Stimulated activated naive CD8-positive, alpha-beta T cell treated with anti-CD3 and anti-CD28 coated beads, Interleukin-15, amount 100 ng/mL, for 72 hours (primary cell): Measurements from ENCODE around the gene LRRTM1.

Source experiments
- ATAC-seq: fragments of 150-1000 bp; cut with Tn5 transposase; 2 replicates; pipeline ENCODE4 v1.10.0; 2021; ENCODE audit warnings: mild to moderate bottlenecking, moderate library complexity
- DNase-seq, 2 donors: peaks; one replicate each; pipeline ENCODE4 v3.0.0; 2021 to 2022
- H3K27ac Mint-ChIP-seq, 2 donors: one replicate each; pipeline ENCODE4 v1.8.0; 2022; ENCODE audit warnings: mild to moderate bottlenecking in 2 of 2, mixed read lengths in 2 of 2, moderate library complexity in 2 of 2
- H3K27me3 Mint-ChIP-seq: one replicate; pipeline ENCODE4 v1.8.0; 2022; ENCODE audit warnings: mixed read lengths
- H3K4me1 Mint-ChIP-seq: one replicate; pipeline ENCODE4 v1.8.0; 2022; ENCODE audit warnings: mild to moderate bottlenecking, mixed read lengths
- H3K4me3 Mint-ChIP-seq, 2 donors: one replicate each; pipeline ENCODE4 v1.8.0; 2022; ENCODE audit warnings: mild to moderate bottlenecking in 2 of 2, mixed read lengths in 2 of 2, moderate library complexity in 1 of 2
- H3K9me3 Mint-ChIP-seq, 2 donors: one replicate each; pipeline ENCODE4 v1.8.0; 2022; ENCODE audit warnings: mixed read lengths in 2 of 2

Gene LRRTM1

GRCh38 chr2:80280598-80280997 is 24.0 kb downstream of the LRRTM1 start:
- no peak overlapping the region for H3K27ac Mint-ChIP-seq
- H3K4me3 Mint-ChIP-seq = no peak overlapping the region
- ATAC-seq (no peak), DNase-seq (no peak)
- peaks cover 8 to 9% of the 10 kb centered on the region in 2 donors for H3K9me3 Mint-ChIP-seq
- no peaks in the 10 kb centered on the region for H3K4me1 Mint-ChIP-seq
- H3K27me3 Mint-ChIP-seq = no peaks in the 10 kb centered on the region

DNA sequence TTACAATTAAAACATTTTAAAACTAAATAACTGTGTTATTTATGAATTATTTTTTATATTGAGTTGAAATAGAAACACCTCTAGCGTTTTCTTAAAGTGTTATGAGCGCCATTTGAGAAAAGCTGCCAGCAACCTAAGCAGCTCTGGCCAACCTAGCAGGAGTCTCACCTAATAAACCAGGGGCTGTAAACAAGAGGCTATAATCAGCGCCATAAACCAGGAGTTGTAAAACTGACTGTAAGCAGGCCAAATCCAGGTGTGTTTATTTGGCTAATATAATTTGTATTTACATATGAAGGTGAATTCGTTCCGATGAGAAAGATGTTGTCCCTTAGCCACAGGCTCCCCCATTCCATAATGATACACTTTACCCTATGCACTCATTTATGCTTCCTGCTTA is 34.7 kb downstream of the LRRTM1 start:
- H3K4me1 Mint-ChIP-seq = no peaks in the 10 kb centered on the region
- no peaks in the 10 kb centered on the region for H3K27me3 Mint-ChIP-seq
- H3K4me3 Mint-ChIP-seq = no peak overlapping the region
- ATAC-seq (no peak), DNase-seq (no peak)
- no peak overlapping the region for H3K27ac Mint-ChIP-seq
- H3K9me3 Mint-ChIP-seq = peaks cover 19 to 20% of the 10 kb centered on the region in 2 donors

- peaks cover 15 to 23% of the 10 kb centered on the region in 2 donors for H3K9me3 Mint-ChIP-seq
- no peaks in the 10 kb centered on the region for H3K27me3 Mint-ChIP-seq
- no peak for DNase-seq
- H3K4me3 Mint-ChIP-seq = no peak overlapping the region
- no peak overlapping the region for H3K27ac Mint-ChIP-seq
- no peaks in the 10 kb centered on the region for H3K4me1 Mint-ChIP-seq
- ATAC-seq = no peak
Observed at GRCh38 chr2:80266231-80266630, 38.3 kb downstream of the LRRTM1 start.

DNA sequence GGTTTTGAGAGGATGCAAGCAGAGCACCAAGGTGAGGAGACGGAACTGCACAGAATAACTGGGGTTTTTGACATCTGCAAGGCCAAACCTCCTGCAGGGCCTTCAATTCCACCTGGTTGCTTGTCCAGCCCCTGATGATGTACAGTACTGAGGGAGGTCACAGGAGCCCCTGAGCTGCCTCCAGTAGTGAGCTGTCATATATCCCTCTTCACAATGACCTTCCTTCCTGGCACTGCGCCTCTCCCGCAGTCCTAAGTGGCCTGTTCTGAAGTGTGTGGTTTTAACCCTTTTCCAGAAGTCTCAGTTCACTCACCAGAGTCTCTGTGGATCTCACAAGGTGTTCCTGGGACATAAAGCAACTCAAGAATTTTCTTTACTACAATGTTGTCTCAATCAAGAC is 45.3 kb downstream of the LRRTM1 start:
- no peak overlapping the region for H3K4me3 Mint-ChIP-seq
- H3K9me3 Mint-ChIP-seq = no peaks in the 10 kb centered on the region
- H3K4me1 Mint-ChIP-seq = no peaks in the 10 kb centered on the region
- H3K27ac Mint-ChIP-seq = no peak overlapping the region
- DNase-seq = no peak
- H3K27me3 Mint-ChIP-seq = no peaks in the 10 kb centered on the region
- no peak for ATAC-seq

DNA sequence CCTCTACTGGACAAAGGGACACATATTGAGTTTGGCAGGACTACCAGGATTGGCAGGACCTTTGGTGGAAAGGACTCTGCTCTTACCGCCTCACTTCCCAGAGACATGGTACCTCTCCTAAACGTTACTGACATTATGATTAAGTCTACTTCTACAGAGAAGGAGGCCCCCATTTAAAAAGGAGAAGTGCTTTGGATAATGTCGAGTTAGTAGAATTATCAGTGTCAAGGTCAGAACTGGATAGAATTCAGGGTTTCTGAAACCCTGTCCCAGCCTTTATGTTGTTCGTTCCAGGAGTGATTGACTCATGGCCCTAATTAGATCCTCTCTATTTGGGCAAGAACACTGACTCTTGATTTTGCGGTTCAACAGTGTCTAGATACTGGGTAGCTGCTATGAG is 45.8 kb downstream of the LRRTM1 start:
- Mint-ChIP-seq H3K27ac (no peak overlapping the region), H3K4me3 (no peak overlapping the region), H3K27me3 (no peaks in the 10 kb centered on the region), H3K4me1 (no peaks in the 10 kb centered on the region), H3K9me3 (no peaks in the 10 kb centered on the region)
- DNase-seq = no peak
- ATAC-seq = no peak

GRCh38 chr2:80258341-80258740 is 46.2 kb downstream of the LRRTM1 start:
- Mint-ChIP-seq H3K27me3 (no peaks in the 10 kb centered on the region), H3K4me3 (no peak overlapping the region), H3K4me1 (no peaks in the 10 kb centered on the region), H3K27ac (peak overlapping the region in 1 of 2 donors; percentile 46), H3K9me3 (peaks cover 0 to 4% of the 10 kb centered on the region in 2 donors)
- ATAC-seq (no peak), DNase-seq (no peak)

DNA sequence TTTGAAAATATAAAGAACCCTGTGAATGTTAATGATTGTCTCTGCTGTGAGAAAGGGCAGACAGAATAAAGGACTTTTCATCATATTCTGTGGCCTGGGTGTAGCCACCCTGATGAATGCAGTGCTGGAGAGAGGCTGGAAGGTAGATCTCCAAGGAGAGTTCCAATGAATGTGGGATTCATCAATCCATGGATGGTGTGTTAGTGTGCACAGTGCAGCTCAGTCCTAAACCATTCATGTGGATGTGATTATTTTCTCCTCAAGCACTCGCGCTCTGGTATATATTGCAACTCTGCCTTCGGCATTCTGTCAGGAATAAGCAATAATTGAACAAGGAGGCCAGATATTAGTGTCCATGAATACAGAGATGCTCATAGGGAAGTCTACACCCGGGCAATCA is 47.1 kb downstream of the LRRTM1 start:
- H3K27ac Mint-ChIP-seq = no peak overlapping the region
- no peak overlapping the region for H3K4me3 Mint-ChIP-seq
- no peaks in the 10 kb centered on the region for H3K4me1 Mint-ChIP-seq
- DNase-seq = no peak
- ATAC-seq = no peak
- H3K9me3 Mint-ChIP-seq = peaks cover 0 to 13% of the 10 kb centered on the region in 2 donors
- no peaks in the 10 kb centered on the region for H3K27me3 Mint-ChIP-seq

DNA sequence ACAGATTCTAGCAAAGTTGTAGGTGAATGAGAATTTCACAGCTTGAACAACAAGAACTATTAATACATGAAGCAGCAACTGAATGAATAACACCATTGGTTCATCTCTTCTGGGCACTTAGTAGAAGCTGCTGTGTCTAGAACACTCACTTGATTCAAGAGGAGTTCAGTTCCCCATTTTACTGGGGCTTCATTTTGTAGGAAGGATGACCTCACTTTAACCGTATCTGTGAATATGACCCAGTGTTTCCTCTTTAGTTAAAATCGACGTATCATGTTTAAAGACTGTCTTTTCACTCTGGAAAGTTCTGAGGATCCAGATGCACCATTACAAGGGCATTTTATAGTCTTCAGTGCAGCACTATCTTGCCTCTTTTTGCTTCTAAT is 47.8 kb downstream of the LRRTM1 start:
- Mint-ChIP-seq H3K9me3 (peaks cover 0 to 14% of the 10 kb centered on the region in 2 donors), H3K27me3 (no peaks in the 10 kb centered on the region), H3K27ac (no peak overlapping the region), H3K4me3 (no peak overlapping the region), H3K4me1 (no peaks in the 10 kb centered on the region)
- ATAC-seq (no peak), DNase-seq (no peak)

- no peak for DNase-seq
- Mint-ChIP-seq H3K4me3 (no peak overlapping the region), H3K4me1 (no peaks in the 10 kb centered on the region), H3K27ac (no peak overlapping the region), H3K9me3 (peaks cover 0 to 14% of the 10 kb centered on the region in 2 donors), H3K27me3 (no peaks in the 10 kb centered on the region)
- no peak for ATAC-seq
Observed at GRCh38 chr2:80255918-80256781, 48.4 kb downstream of the LRRTM1 start.

- Mint-ChIP-seq H3K4me3 (no peak overlapping the region), H3K27me3 (no peaks in the 10 kb centered on the region), H3K9me3 (peaks cover 5 to 21% of the 10 kb centered on the region in 2 donors), H3K4me1 (no peaks in the 10 kb centered on the region), H3K27ac (no peak overlapping the region)
- no peak for ATAC-seq
- DNase-seq = no peak
Observed at GRCh38 chr2:80252294-80252986, 52.1 kb downstream of the LRRTM1 start.
